Thoracic aorta (tissue), 2 donors: ENCODE data around the gene EBI3. TPM values are rescaled to one million over a fixed set of nuclear protein-coding genes. Genes with fewer than 3 reads are reported as not detected.
"Not testable (repeated sequence)": the region's sequence is repeated elsewhere in the genome, so short reads cannot be mapped to it uniquely, and the experiment has no call there.

Experiments used
- ATAC-seq: fragments of 150-250 bp; one replicate; pipeline ENCODE4 v1.8.0; 2017; ENCODE audit warnings: low read depth; ENCODE audit not compliant: insufficient number of reproducible peaks, low FRiP score
- DNase-seq: peaks from one replicate; pipeline ENCODE4 v3.0.0-alpha.2; 2020; ENCODE audit warnings: low spot score
- H3K27ac ChIP-seq, 2 donors: fragments of 200-600 bp; sonication (generic); 1 replicate in 1 of 2; 2 replicates in 1 of 2; pipeline ENCODE4 v1.5.1; 2016; ENCODE audit warnings: mild to moderate bottlenecking in 2 of 2, moderate library complexity in 2 of 2
- H3K27me3 ChIP-seq: fragments of 200-600 bp; sonication (generic); replicated peaks from 2 replicates; pipeline ENCODE4 v1.6.0; 2016; ENCODE audit warnings: mild to moderate bottlenecking; ENCODE audit not compliant: insufficient read depth
- H3K36me3 ChIP-seq: fragments of 200-600 bp; sonication (generic); one replicate; pipeline ENCODE4 v1.5.1; 2016
- H3K4me1 ChIP-seq, 2 donors: fragments of 200-600 bp; sonication (generic); 1 replicate in 1 of 2; 2 replicates in 1 of 2; pipeline versions ENCODE4 v1.5.1 to v1.6.0; 2016; ENCODE audit warnings: low read depth in 2 of 2, mild to moderate bottlenecking in 1 of 2; ENCODE audit not compliant: control insufficient read depth in 1 of 2
- H3K4me3 ChIP-seq: fragments of 200-600 bp; sonication (generic); 2 replicates; pipeline ENCODE4 v1.5.1; 2016; ENCODE audit warnings: mild to moderate bottlenecking
- H3K9me3 ChIP-seq: fragments of 200-600 bp; sonication (generic); 2 replicates; pipeline ENCODE4 v1.5.1; 2016
- CTCF ChIP-seq: fragments of 200-600 bp; sonication (generic); IDR thresholded peaks from one replicate; pipeline ENCODE4 v1.5.1; 2019; ENCODE audit warnings: antibody characterized with exemption
- total RNA-seq, 2 donors: library from RNA; depleted of rRNA; stranded (reverse); fragments of >200 nt; gene quantifications; one replicate each; pipeline versions ENCODE4 v1.1.0 to v1.2.3, GENCODE V29; 2016

Gene EBI3
- total RNA-seq, 2 donors from 2014 or later, result 1.9 to 16.1 TPM

- TF ChIP-seq CTCF, result no peak
- Histone ChIP-seq H3K4me3 (no peak overlapping the region), H3K4me1 (peaks cover 0 to 5% of the 10 kb centered on the region in 2 donors), H3K27me3 (no peaks in the 10 kb centered on the region), H3K36me3 (no peaks in the 10 kb centered on the region), H3K27ac (peak overlapping the region in 1 of 2 donors; percentile 35), H3K9me3 (no peaks in the 10 kb centered on the region)
- no peak for DNase-seq
- ATAC-seq, result no peak
These were observed 12.6 kb downstream of the EBI3 start for GRCh38 chr19:4241824-4242430.

- Histone ChIP-seq H3K27ac (peak overlapping the region in 1 of 2 donors; percentile 99), H3K4me1 (peaks cover 4 to 12% of the 10 kb centered on the region in 2 donors), H3K36me3 (peaks cover 19% of the 10 kb centered on the region)
- H3K9me3 ChIP-seq, DNase-seq, ATAC-seq, H3K27me3 ChIP-seq, H3K4me3 ChIP-seq: not testable (repeated sequence)
These were observed 16.6 kb downstream of the EBI3 start for GRCh38 chr19:4245938-4246337.

DNA sequence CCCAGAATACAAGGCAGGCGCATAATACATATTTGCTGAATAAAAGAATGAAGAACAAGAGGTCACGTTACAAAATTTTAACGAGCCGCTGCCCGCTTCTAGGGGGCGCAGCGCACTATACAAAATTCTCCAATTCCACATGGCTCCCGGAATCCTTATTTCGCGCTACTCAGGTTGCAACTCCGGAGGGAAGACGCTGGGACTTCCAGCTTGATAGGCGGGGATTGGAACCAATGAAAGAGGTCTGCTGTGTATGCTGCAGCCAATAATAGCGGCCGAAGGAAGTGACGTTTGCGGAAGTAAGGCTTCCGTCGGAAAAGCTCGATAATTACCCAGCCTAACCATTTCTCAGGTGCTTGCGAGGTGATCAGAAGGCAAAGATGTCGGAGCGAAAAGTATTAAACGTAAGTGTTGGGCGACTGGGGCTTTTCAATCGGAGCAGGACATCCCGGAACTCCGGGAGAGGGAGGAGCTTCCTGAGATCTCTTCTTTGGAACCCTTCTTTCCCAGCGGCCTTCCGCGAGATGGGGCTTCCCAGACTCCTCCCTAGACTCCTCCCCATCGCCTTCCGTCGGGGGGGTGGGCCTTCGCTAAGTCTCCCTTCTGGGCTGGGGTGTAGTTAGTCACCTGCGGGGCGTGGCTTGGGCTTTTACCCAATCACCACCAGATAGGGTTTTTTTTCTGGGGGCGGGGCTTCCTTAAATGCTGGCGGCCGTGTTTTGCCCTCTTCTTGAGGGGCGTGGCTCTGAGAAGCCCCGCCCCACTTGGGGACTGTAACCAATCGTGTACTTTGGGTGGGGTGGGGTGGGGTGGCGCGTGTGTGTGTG, 17.7 kb downstream of the EBI3 start, which contains the start of gene YJU2:
Gene YJU2, plus strand, starts transcription at position 314 of the 827 bp plus-strand sequence. Its CDS starts 67 bp downstream, at position 381.
- peak; percentile 99 for DNase-seq
- TF ChIP-seq CTCF, result peak; percentile 26

DNA sequence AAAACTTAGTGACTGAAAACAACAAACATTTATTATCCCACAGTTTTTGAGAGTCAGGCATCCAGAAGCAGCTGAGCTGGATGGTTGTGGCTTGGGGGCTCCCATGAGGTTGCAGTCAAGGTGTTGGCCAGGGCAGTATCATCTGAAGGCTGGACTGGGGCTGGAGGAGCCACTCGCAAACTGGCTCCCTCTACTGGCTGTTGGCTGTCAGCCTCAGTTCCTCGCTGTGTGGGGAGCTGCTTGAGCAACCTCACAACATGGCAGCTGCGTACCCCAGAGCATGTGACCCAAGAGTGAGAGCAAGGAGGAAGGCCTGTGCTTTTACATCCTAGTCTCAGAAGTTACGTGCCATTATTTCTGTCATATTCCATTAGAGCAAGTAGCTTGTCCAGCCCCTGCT, 27.2 kb downstream of the EBI3 start:
- ATAC-seq (no peak), DNase-seq (no peak)
- Histone ChIP-seq H3K27ac (no peak overlapping the region), H3K27me3 (no peaks in the 10 kb centered on the region), H3K36me3 (peaks cover 69% of the 10 kb centered on the region), H3K4me1 (no peaks in the 10 kb centered on the region), H3K9me3 (no peaks in the 10 kb centered on the region), H3K4me3 (no peak overlapping the region)
- TF ChIP-seq CTCF, result no peak

More for the DNA sequence above, 17.7 kb downstream of the EBI3 start, which contains the start of gene YJU2:
- Histone ChIP-seq H3K36me3 (peaks cover 26% of the 10 kb centered on the region), H3K9me3 (no peaks in the 10 kb centered on the region), H3K27me3 (no peaks in the 10 kb centered on the region), H3K4me1 (peaks cover 4 to 12% of the 10 kb centered on the region in 2 donors), H3K27ac (peak within 1 kb of the TSS; percentile 92 to 99), H3K4me3 (peak within 1 kb of the TSS; percentile 98)
- peak; percentile 99 for ATAC-seq

DNA sequence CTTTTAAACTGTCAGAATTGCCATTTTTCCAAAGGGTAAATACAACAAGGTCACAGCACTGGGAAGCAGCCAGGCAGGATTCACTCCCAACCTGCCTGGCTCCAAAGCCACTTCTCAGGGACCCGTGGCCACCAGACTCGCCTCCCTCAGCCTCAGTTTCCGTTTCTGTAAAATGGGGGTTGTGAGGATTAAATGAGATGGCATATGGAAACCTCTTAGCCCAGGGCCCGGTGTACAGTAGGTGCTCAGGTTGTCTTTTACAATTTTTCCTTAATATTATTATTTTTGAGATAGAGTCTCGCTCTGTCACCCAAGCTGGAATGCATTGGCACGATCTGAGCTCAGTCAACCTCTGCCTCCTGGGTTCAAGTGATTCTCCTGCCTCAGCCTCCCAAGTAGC, 27.7 kb downstream of the EBI3 start:
- Histone ChIP-seq H3K27ac (no peak overlapping the region), H3K4me1 (no peaks in the 10 kb centered on the region), H3K36me3 (peaks cover 73% of the 10 kb centered on the region), H3K9me3 (no peaks in the 10 kb centered on the region), H3K4me3 (no peak overlapping the region), H3K27me3 (no peaks in the 10 kb centered on the region)
- TF ChIP-seq CTCF, result no peak
- ATAC-seq (no peak), DNase-seq (no peak)
